K562 (cell line): ENCODE data around the gene EPN2. TPM values are rescaled to one million over a fixed set of nuclear protein-coding genes. Genes with fewer than 3 reads are reported as not detected.
A peak's percentile ranks its signal among the peaks of the same experiment; 100 is the strongest.

Experiments used
- ATF7 ChIP-seq: fragments of 450-650 bp; IDR thresholded peaks from 2 replicates; pipeline ENCODE4 v1.7.1; 2014; ENCODE audit warnings: mild to moderate bottlenecking, moderate library complexity
- CREM ChIP-seq: IDR thresholded peaks from 2 replicates; pipeline ENCODE4 v1.6.1; 2014; ENCODE audit warnings: antibody characterized with exemption, low read depth
- CTBP1 ChIP-seq: fragments of 450-650 bp; IDR thresholded peaks from 2 replicates; pipeline ENCODE4 v1.6.1; 2016; ENCODE audit warnings: borderline replicate concordance
- CXXC5 ChIP-seq: fragments of 250-450 bp; sonication (Bioruptor Pico); IDR thresholded peaks from 2 replicates; pipeline ENCODE4 v1.8.0; 2022; ENCODE audit warnings: inconsistent platforms, mild to moderate bottlenecking, moderate library complexity
- EHMT2 ChIP-seq: fragments of 450-650 bp; IDR thresholded peaks from 2 replicates; pipeline ENCODE4 v1.6.1; 2018; ENCODE audit warnings: antibody characterized with exemption
- ETV1 ChIP-seq: fragments of 450-650 bp; conservative IDR thresholded peaks from 2 replicates; pipeline ENCODE4 v1.6.1; 2016; ENCODE audit warnings: missing genetic modification characterization, control low read depth, low read depth, missing compliant biosample characterization
- FOS ChIP-seq: IDR thresholded peaks from 3 replicates; pipeline ENCODE4 v1.6.1; 2011; ENCODE audit not compliant: insufficient read length; ENCODE audit errors: extremely low read depth
- GABPB1 ChIP-seq: sonication (generic); formaldehyde crosslinking; IDR thresholded peaks from 2 replicates; pipeline ENCODE4 v1.8.0; 2022; ENCODE audit warnings: mild to moderate bottlenecking, missing genetic modification reagents
- HCFC1 ChIP-seq: IDR thresholded peaks from 2 replicates; pipeline ENCODE4 v1.6.1; 2012; ENCODE audit warnings: low read depth, low read length, improper control_type of control experiment
- KDM5B ChIP-seq: fragments of 200-600 bp; sonication (generic); IDR thresholded peaks from 2 replicates; pipeline ENCODE4 v1.6.1; 2012; ENCODE audit warnings: low read depth, mild to moderate bottlenecking, moderate library complexity, low read length, control low read depth, inconsistent platforms; ENCODE audit not compliant: insufficient replicate concordance
- MTA1 ChIP-seq: fragments of 450-650 bp; IDR thresholded peaks from 2 replicates; pipeline ENCODE4 v1.6.1; 2017; ENCODE audit warnings: borderline replicate concordance
- NFATC3 ChIP-seq: fragments of 450-650 bp; IDR thresholded peaks from 2 replicates; pipeline ENCODE4 v1.6.1; 2017; ENCODE audit warnings: mild to moderate bottlenecking
- NFYB ChIP-seq: IDR thresholded peaks from 2 replicates; pipeline ENCODE4 v1.6.1; 2011; ENCODE audit warnings: mild to moderate bottlenecking, moderate library complexity; ENCODE audit not compliant: insufficient read length; ENCODE audit errors: extremely low read depth
- PKNOX1 ChIP-seq: fragments of 450-650 bp; IDR thresholded peaks from 2 replicates; pipeline ENCODE4 v1.6.1; 2016
- POLR2B ChIP-seq: fragments of 450-650 bp; IDR thresholded peaks from 2 replicates; pipeline ENCODE4 v1.6.1; 2018; ENCODE audit warnings: low read depth; ENCODE audit not compliant: partially characterized antibody
- RBFOX2 ChIP-seq: fragments of 200-400 bp; formaldehyde crosslinking; IDR thresholded peaks from 2 replicates; pipeline ENCODE4 v1.6.1; 2017; ENCODE audit warnings: low read depth, mild to moderate bottlenecking, low read length, moderate library complexity
- RBM39 ChIP-seq: fragments of 200-400 bp; formaldehyde crosslinking; optimal IDR thresholded peaks from 2 replicates; pipeline ENCODE3; 2018; ENCODE audit warnings: low read depth, low read length
- TAF1 ChIP-seq: IDR thresholded peaks from 2 replicates; pipeline ENCODE4 v1.6.1; 2011; ENCODE audit warnings: mild to moderate bottlenecking, low read length, moderate library complexity; ENCODE audit not compliant: insufficient read depth, control insufficient read depth, severe bottlenecking; ENCODE audit errors: extremely low read depth
- YBX1 ChIP-seq: fragments of 450-650 bp; IDR thresholded peaks from 2 replicates; pipeline ENCODE4 v1.7.1; 2016; ENCODE audit warnings: mild to moderate bottlenecking
- ZC3H8 ChIP-seq: fragments of 450-650 bp; IDR thresholded peaks from 2 replicates; pipeline ENCODE4 v1.6.1; 2017
- ZNF316 ChIP-seq: fragments of 450-650 bp; IDR thresholded peaks from 2 replicates; pipeline ENCODE4 v1.6.1; 2016
- ZNF444 ChIP-seq: fragments of 250-450 bp; sonication (Bioruptor Pico); IDR thresholded peaks from 2 replicates; pipeline ENCODE4 v1.4.0; 2020; ENCODE audit warnings: mild to moderate bottlenecking, moderate library complexity
- polyA plus RNA-seq, 8 experiments: library from polyadenylated mRNA; depleted of rRNA in 4 of 8; stranded (reverse) in 5 of 8; unstranded in 3 of 8; fragments of >200 nt; fragmentation: Nextera tagmentation in 2 of 8; fragmentation: Illumina TruSeq in 1 of 8; extraction: Ambion mirVana in 2 of 8; extraction: Trizol in 1 of 8; gene quantifications; 2 replicates each; pipeline versions ENCODE4 v1.2.1 to v1.2.3, GENCODE V29; 2011 to 2014; ENCODE audit warnings: inconsistent platforms in 1 of 8, missing spikeins in 1 of 8
- total RNA-seq, 7 experiments: library from RNA; depleted of rRNA in 6 of 7; stranded (reverse); fragments of >200 nt in 6 of 7; fragmentation: Illumina TruSeq in 2 of 7; extraction: Trizol in 2 of 7; gene quantifications; 2 replicates each; pipeline versions ENCODE4 v1.2.1 to v1.2.3, GENCODE V29; 2011 to 2021; ENCODE audit warnings: low replicate concordance in 1 of 7
- TF ChIP-seq, protein P1 (sequence below): fragments of 250-450 bp; sonication (Bioruptor Pico); IDR thresholded peaks from 2 replicates; pipeline ENCODE4 v1.9.0; 2021; ENCODE audit warnings: mild to moderate bottlenecking, inconsistent platforms
- TF ChIP-seq, protein P2 (sequence below): fragments of 450-650 bp; IDR thresholded peaks from 2 replicates; pipeline ENCODE4 v1.6.1; 2018; ENCODE audit not compliant: partially characterized antibody

The EPN2 gene
- total and polyA plus RNA-seq, 9 of the 15 experiments (the other 6 are each of a cell fraction or from before 2014, with no cell fraction given), result 1.0 to 12.9 (median 8.9) TPM

DNA sequence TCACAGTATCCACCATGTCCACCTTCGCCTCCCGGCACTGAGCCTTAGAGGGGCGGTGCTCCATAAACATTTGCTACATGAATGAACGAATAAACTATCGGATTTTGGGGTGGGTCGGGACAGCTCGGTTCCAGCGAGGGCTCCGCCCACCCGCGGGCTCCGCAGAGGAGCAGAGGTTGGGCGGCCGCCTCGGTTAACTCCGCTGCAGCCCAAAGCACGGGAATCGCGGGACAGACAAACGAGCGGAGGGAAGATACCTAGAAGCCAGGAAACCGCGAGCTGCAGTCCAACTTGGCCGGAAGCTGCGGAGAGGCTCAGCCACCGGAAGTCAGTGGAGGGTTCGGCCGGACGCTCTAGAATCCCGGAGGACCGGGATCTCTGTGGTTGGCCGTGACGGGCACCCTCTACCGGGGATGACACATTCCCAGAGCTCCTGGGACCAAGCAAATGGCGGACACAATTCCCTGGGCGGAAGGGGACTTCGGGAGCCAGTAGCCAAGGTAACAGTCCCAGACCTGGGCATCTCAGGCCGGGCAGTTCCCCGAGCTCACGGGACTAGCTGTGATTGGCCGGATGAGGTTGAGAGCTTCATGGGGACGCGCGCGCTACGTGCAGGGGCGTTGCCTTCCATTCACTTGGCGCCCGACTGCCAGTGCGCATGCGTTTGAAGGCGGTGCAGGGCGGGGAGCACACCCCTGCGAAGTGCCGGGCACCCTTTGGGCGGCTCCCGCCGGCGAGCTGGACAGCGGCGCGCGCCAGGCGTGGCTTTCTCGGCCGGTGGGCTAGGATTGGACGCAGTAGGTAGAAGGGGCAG lies 140.6 kb downstream of the EPN2 start (continued):
- peak; percentile 55 for TF ChIP-seq NFYB
- TF ChIP-seq, protein P1, sequence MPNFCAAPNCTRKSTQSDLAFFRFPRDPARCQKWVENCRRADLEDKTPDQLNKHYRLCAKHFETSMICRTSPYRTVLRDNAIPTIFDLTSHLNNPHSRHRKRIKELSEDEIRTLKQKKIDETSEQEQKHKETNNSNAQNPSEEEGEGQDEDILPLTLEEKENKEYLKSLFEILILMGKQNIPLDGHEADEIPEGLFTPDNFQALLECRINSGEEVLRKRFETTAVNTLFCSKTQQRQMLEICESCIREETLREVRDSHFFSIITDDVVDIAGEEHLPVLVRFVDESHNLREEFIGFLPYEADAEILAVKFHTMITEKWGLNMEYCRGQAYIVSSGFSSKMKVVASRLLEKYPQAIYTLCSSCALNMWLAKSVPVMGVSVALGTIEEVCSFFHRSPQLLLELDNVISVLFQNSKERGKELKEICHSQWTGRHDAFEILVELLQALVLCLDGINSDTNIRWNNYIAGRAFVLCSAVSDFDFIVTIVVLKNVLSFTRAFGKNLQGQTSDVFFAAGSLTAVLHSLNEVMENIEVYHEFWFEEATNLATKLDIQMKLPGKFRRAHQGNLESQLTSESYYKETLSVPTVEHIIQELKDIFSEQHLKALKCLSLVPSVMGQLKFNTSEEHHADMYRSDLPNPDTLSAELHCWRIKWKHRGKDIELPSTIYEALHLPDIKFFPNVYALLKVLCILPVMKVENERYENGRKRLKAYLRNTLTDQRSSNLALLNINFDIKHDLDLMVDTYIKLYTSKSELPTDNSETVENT (CRISPR knock-in tag), result peak; percentile 99
- peak; percentile 74 for TF ChIP-seq KDM5B
- peak; percentile 10; the same call in 1 of the 2 replicates for TF ChIP-seq CREM
- TF ChIP-seq ZNF444 (CRISPR knock-in tag), result no peak
- peak; percentile 29 for TF ChIP-seq PKNOX1
- TF ChIP-seq, protein P2, sequence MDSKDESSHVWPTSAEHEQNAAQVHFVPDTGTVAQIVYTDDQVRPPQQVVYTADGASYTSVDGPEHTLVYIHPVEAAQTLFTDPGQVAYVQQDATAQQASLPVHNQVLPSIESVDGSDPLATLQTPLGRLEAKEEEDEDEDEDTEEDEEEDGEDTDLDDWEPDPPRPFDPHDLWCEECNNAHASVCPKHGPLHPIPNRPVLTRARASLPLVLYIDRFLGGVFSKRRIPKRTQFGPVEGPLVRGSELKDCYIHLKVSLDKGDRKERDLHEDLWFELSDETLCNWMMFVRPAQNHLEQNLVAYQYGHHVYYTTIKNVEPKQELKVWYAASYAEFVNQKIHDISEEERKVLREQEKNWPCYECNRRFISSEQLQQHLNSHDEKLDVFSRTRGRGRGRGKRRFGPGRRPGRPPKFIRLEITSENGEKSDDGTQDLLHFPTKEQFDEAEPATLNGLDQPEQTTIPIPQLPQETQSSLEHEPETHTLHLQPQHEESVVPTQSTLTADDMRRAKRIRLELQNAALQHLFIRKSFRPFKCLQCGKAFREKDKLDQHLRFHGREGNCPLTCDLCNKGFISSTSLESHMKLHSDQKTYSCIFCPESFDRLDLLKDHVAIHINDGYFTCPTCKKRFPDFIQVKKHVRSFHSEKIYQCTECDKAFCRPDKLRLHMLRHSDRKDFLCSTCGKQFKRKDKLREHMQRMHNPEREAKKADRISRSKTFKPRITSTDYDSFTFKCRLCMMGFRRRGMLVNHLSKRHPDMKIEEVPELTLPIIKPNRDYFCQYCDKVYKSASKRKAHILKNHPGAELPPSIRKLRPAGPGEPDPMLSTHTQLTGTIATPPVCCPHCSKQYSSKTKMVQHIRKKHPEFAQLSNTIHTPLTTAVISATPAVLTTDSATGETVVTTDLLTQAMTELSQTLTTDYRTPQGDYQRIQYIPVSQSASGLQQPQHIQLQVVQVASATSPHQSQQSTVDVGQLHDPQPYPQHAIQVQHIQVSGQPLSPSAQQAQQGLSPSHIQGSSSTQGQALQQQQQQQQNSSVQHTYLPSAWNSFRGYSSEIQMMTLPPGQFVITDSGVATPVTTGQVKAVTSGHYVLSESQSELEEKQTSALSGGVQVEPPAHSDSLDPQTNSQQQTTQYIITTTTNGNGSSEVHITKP, result peak; percentile 91
- TF ChIP-seq EHMT2, result no peak; the same call in 1 of the 2 replicates
- TF ChIP-seq NFATC3, result no peak
- peak; percentile 63 for TF ChIP-seq CXXC5
- TF ChIP-seq MTA1, result no peak
- TF ChIP-seq ETV1 (tag), result peak; percentile 71
- TF ChIP-seq FOS, result peak; percentile 60
- TF ChIP-seq POLR2B, result peak; percentile 50
- TF ChIP-seq RBFOX2, result peak; percentile 88
- TF ChIP-seq GABPB1 (CRISPR knock-in tag), result peak; percentile 94
- TF ChIP-seq TAF1, result peak; percentile 81
- no peak for TF ChIP-seq ZNF316
- TF ChIP-seq ZC3H8, result no peak
- peak; percentile 71 for TF ChIP-seq HCFC1
- peak; percentile 93 for TF ChIP-seq CTBP1
- peak; percentile 74; the same call in 1 of the 2 replicates for TF ChIP-seq ATF7
- no peak for TF ChIP-seq YBX1
- no peak for TF ChIP-seq RBM39
